Skeletal muscle satellite cell (primary cell): ENCODE results near the gene INVS.
A peak's percentile ranks its signal among the peaks of the same experiment; 100 is the strongest.
"Not testable (repeated sequence)": the region's sequence is repeated elsewhere in the genome, so short reads cannot be mapped to it uniquely, and the experiment has no call there.

Source experiments
- H3K27me3 ChIP-seq: 2 replicates; pipeline ENCODE4 v1.7.0; 2013; ENCODE audit warnings: low read length; ENCODE audit not compliant: control insufficient read depth, insufficient read depth
- H3K36me3 ChIP-seq: 2 replicates; pipeline ENCODE4 v1.7.0; 2013; ENCODE audit warnings: mild to moderate bottlenecking, control low read depth, low read length; ENCODE audit not compliant: insufficient read depth
- H3K4me1 ChIP-seq: 2 replicates; pipeline ENCODE4 v1.7.0; 2013; ENCODE audit warnings: low read length; ENCODE audit not compliant: control insufficient read depth, insufficient read depth
- H3K4me2 ChIP-seq: 2 replicates; pipeline ENCODE4 v1.7.0; 2013; ENCODE audit warnings: mild to moderate bottlenecking, low read length
- H3K4me3 ChIP-seq: 2 replicates; pipeline ENCODE4 v1.7.0; 2013; ENCODE audit warnings: low read length
- H3K9ac ChIP-seq: 2 replicates; pipeline ENCODE4 v1.7.0; 2013; ENCODE audit warnings: mild to moderate bottlenecking, low read depth, low read length, moderate library complexity
- H3K9me3 ChIP-seq: replicated peaks from 2 replicates; pipeline ENCODE4 v1.7.0; 2013; ENCODE audit warnings: mild to moderate bottlenecking, control low read depth, low read length

The INVS gene

DNA sequence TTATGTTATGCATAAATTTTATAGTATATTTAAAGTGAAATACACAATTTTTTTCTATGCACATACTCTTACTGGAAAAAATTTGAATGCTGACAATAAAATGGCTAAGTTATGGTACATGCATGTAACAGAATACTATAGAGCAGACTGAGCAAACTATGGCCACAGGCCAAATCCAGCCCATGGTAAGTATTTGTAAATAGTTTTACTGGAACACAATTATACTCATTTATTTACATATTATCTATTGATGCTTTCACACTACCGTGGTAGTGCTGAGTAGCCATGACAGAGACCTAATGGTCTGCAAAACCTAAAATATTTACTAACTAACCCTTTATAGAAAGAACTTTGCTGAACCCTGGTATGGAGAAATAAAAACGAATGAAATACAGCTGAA lies 208.0 kb downstream of the INVS start:
- H3K4me3 ChIP-seq, result no peak overlapping the region
- H3K9me3 ChIP-seq, result no peaks in the 10 kb centered on the region
- H3K4me2 ChIP-seq, result no peak overlapping the region
- no peak overlapping the region for H3K9ac ChIP-seq
- no peaks in the 10 kb centered on the region for H3K27me3 ChIP-seq
- H3K4me1 ChIP-seq, result peaks cover 17% of the 10 kb centered on the region
- H3K36me3 ChIP-seq, result peaks cover 52% of the 10 kb centered on the region

DNA sequence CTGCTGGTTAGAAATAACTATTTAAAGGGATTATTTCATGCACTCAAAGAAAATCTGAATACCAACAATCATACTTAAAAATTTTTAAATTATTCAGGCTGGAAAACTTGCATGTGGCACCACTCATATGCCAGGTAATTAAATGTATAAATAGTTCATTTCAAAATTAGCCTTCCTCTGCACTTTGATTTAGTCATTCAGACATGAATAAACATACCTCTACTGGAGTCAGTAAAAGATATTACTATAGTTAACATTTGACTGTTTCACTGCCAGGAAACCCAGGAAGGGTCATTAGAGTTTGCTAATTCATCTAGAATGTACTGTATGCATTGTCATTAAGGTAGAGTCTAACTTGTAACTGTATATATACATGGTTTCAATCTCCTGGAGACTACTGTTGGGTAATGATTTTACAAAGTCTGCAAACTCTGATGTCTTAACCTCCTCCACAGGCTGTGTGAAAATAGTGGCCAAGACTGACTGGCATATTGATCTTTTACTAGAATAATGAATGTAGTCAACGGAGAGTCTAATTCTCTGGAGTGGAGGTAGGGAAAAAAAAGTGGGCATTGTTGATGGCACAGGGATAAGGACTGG lies 210.0 kb downstream of the INVS start:
- Histone ChIP-seq H3K36me3 (peaks cover 35% of the 10 kb centered on the region), H3K9ac (no peak overlapping the region), H3K27me3 (no peaks in the 10 kb centered on the region)

DNA sequence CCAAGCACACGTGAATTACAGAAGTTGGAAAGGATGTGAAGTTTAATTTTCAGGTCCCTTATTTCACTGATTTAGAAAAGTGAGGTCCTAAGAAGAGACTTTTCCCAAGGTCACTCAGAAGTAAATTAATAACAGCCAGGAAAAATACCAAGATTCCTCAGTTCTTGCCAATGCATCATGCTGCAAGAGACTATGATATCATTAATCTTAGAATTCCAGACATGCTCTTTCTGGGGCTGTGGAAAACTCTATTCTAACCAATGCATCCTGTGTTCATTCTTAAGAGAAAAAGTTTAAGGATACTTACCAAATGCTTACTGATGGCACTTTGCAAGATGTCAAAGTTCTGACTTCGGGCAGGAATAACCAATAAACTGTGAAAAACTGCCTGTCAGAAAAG lies 210.9 kb downstream of the INVS start:
- Histone ChIP-seq H3K4me1 (peaks cover 17% of the 10 kb centered on the region), H3K27me3 (no peaks in the 10 kb centered on the region), H3K4me3 (no peak overlapping the region), H3K9ac (no peak overlapping the region), H3K36me3 (peaks cover 39% of the 10 kb centered on the region), H3K9me3 (no peaks in the 10 kb centered on the region), H3K4me2 (no peak overlapping the region)

More for the DNA sequence above, 210.0 kb downstream of the INVS start:
- peaks cover 17% of the 10 kb centered on the region for H3K4me1 ChIP-seq
- H3K4me3 ChIP-seq, result no peak overlapping the region
- H3K9me3 ChIP-seq, result no peaks in the 10 kb centered on the region
- no peak overlapping the region for H3K4me2 ChIP-seq

GRCh38 chr9:100315561-100315960 lies 216.5 kb downstream of the INVS start:
- H3K4me2 ChIP-seq, result no peak overlapping the region
- peaks cover 34% of the 10 kb centered on the region for H3K36me3 ChIP-seq
- no peaks in the 10 kb centered on the region for H3K9me3 ChIP-seq
- H3K27me3 ChIP-seq, result no peaks in the 10 kb centered on the region
- H3K4me1 ChIP-seq, result peaks cover 21% of the 10 kb centered on the region
- H3K9ac ChIP-seq, result no peak overlapping the region
- H3K4me3 ChIP-seq, result no peak overlapping the region

GRCh38 chr9:100317706-100318105 lies 218.7 kb downstream of the INVS start:
- H3K27me3 ChIP-seq, result no peaks in the 10 kb centered on the region
- peaks cover 21% of the 10 kb centered on the region for H3K36me3 ChIP-seq
- H3K4me1 ChIP-seq, result peaks cover 21% of the 10 kb centered on the region
- no peak overlapping the region for H3K9ac ChIP-seq
- H3K4me3 ChIP-seq, result no peak overlapping the region
- H3K4me2 ChIP-seq, result peak overlapping the region; percentile 58
- no peaks in the 10 kb centered on the region for H3K9me3 ChIP-seq

GRCh38 chr9:100322954-100323536 lies 224.0 kb downstream of the INVS start:
- no peaks in the 10 kb centered on the region for H3K9me3 ChIP-seq
- peaks cover 1% of the 10 kb centered on the region for H3K4me1 ChIP-seq
- no peak overlapping the region for H3K4me2 ChIP-seq
- H3K4me3 ChIP-seq, result no peak overlapping the region
- H3K36me3 ChIP-seq, result peaks cover 20% of the 10 kb centered on the region
- H3K9ac ChIP-seq, result no peak overlapping the region
- H3K27me3 ChIP-seq, result no peaks in the 10 kb centered on the region

- no peak overlapping the region for H3K4me2 ChIP-seq
- no peak overlapping the region for H3K9ac ChIP-seq
- no peaks in the 10 kb centered on the region for H3K27me3 ChIP-seq
- H3K4me1 ChIP-seq, result no peaks in the 10 kb centered on the region
- H3K9me3 ChIP-seq, result no peaks in the 10 kb centered on the region
- H3K36me3 ChIP-seq, result peaks cover 22% of the 10 kb centered on the region
- H3K4me3 ChIP-seq, result no peak overlapping the region
These were observed 225.7 kb downstream of the INVS start for GRCh38 chr9:100324594-100325200.

- H3K9me3 ChIP-seq, H3K4me2 ChIP-seq, H3K4me1 ChIP-seq, H3K27me3 ChIP-seq, H3K9ac ChIP-seq, H3K4me3 ChIP-seq: not testable (repeated sequence)
- H3K36me3 ChIP-seq, result peaks cover 12% of the 10 kb centered on the region
These were observed 239.7 kb downstream of the INVS start for GRCh38 chr9:100338736-100339135.

DNA sequence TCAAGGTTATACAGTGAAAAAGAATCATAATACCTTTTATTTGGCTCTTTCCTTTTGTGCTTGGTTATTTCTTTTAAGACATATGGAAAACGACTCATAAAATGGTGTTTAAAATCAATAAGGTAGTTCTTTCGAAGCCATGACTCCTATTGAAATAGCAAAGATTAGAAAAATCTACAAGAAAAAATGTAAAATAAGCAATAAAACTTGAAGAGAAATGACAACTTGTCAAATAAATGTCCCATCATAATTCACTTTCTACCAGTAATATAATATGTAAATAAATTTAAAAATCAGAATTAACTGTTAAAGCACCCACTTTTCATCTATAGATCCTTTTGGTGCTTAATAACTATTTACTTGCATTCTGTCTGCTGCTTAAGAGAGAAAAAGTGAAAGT lies 241.2 kb downstream of the INVS start:
- Histone ChIP-seq H3K27me3 (no peaks in the 10 kb centered on the region), H3K4me1 (no peaks in the 10 kb centered on the region), H3K36me3 (peaks cover 22% of the 10 kb centered on the region), H3K9ac (no peak overlapping the region), H3K9me3 (no peaks in the 10 kb centered on the region), H3K4me2 (no peak overlapping the region), H3K4me3 (no peak overlapping the region)

DNA sequence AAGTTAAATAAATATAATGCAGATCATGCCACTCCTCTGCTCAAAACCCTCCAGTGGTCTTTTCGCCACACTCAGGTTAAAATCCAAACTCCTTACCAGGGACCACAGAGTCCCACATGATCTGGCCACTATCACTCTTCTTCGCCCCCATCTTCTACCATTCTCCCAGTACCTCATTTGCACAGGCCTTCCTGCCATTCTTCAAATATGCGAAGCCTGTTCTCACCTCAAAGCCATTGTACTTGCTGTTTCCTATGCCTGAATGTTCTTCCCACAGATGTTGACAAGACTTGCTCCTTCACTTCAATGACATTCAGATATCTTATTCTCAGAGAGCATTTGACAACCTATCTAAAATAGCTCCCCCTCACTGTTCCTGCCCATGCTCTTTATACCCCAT lies 242.8 kb downstream of the INVS start:
- Histone ChIP-seq H3K9me3 (no peaks in the 10 kb centered on the region), H3K4me2 (no peak overlapping the region), H3K36me3 (peaks cover 28% of the 10 kb centered on the region), H3K4me1 (peaks cover 5% of the 10 kb centered on the region), H3K9ac (no peak overlapping the region), H3K4me3 (no peak overlapping the region), H3K27me3 (no peaks in the 10 kb centered on the region)

- Histone ChIP-seq H3K9ac (peak overlapping the region; percentile 36), H3K9me3 (no peaks in the 10 kb centered on the region), H3K36me3 (peaks cover 25% of the 10 kb centered on the region)
These were observed 247.8 kb downstream of the INVS start for GRCh38 chr9:100346836-100347235.

GRCh38 chr9:100350188-100350587 lies 251.1 kb downstream of the INVS start:
- H3K4me1 ChIP-seq, result peaks cover 20% of the 10 kb centered on the region
- no peak overlapping the region for H3K9ac ChIP-seq
- H3K27me3 ChIP-seq, result no peaks in the 10 kb centered on the region
- H3K9me3 ChIP-seq, result no peaks in the 10 kb centered on the region
- H3K4me2 ChIP-seq, result peak overlapping the region; percentile 59
- H3K4me3 ChIP-seq, result peak overlapping the region; percentile 13
- peaks cover 13% of the 10 kb centered on the region for H3K36me3 ChIP-seq

More at GRCh38 chr9:100346836-100347235, 247.8 kb downstream of the INVS start:
- Histone ChIP-seq H3K27me3 (no peaks in the 10 kb centered on the region), H3K4me3 (no peak overlapping the region), H3K4me2 (peak overlapping the region; percentile 49), H3K4me1 (peaks cover 20% of the 10 kb centered on the region)
